HL-60 (cell line): ENCODE data around the gene FARS2.

ENCODE experiments used
- GABPA ChIP-seq: IDR thresholded peaks from 2 replicates; pipeline ENCODE4 v1.6.1; 2012; ENCODE audit warnings: low read depth
- POLR2AphosphoS5 ChIP-seq: IDR thresholded peaks from 2 replicates; pipeline ENCODE4 v1.6.1; 2012; ENCODE audit warnings: low read depth
- REST ChIP-seq: IDR thresholded peaks from 2 replicates; pipeline ENCODE4 v1.6.1; 2012; ENCODE audit warnings: low read depth; ENCODE audit not compliant: insufficient replicate concordance
- SPI1 ChIP-seq: IDR thresholded peaks from 2 replicates; pipeline ENCODE4 v1.6.1; 2012; ENCODE audit warnings: low read depth, mild to moderate bottlenecking, borderline replicate concordance
- TF ChIP-seq, protein P1 (sequence below): IDR thresholded peaks from one replicate; pipeline ENCODE4 v1.5.1; 2011; ENCODE audit warnings: low read length, control low read depth, inconsistent platforms; ENCODE audit not compliant: insufficient read depth

DNA sequence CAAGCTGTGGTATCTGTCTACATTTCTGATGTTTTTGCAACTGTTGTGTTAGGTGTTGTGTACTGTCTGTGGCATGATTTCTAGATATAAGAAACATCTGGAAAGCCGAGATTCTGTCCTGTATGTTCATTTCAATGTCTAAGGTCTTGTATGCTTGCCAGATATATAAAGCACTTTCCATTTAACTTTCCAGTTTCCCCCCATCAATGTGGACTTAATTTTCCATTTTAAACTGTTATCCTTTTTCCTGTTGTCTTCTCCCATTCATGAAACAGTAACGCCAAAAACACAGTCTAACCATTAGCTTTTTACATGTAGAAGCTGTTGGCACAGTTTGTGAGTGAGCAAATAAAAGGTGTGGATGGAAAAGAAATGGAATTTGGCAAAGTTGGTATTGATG lies 181.6 kb downstream of the FARS2 start:
- TF ChIP-seq, protein P1, sequence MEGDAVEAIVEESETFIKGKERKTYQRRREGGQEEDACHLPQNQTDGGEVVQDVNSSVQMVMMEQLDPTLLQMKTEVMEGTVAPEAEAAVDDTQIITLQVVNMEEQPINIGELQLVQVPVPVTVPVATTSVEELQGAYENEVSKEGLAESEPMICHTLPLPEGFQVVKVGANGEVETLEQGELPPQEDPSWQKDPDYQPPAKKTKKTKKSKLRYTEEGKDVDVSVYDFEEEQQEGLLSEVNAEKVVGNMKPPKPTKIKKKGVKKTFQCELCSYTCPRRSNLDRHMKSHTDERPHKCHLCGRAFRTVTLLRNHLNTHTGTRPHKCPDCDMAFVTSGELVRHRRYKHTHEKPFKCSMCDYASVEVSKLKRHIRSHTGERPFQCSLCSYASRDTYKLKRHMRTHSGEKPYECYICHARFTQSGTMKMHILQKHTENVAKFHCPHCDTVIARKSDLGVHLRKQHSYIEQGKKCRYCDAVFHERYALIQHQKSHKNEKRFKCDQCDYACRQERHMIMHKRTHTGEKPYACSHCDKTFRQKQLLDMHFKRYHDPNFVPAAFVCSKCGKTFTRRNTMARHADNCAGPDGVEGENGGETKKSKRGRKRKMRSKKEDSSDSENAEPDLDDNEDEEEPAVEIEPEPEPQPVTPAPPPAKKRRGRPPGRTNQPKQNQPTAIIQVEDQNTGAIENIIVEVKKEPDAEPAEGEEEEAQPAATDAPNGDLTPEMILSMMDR = no peak
- TF ChIP-seq POLR2AphosphoS5 = no peak
- TF ChIP-seq REST = no peak
- no peak for TF ChIP-seq SPI1
- TF ChIP-seq GABPA = no peak
